WTC11 (cell line): Measurements from ENCODE around the gene LRRC9. TPM values are rescaled to one million over a fixed set of nuclear protein-coding genes. Genes with fewer than 3 reads are reported as not detected.
A peak's percentile ranks its signal among the peaks of the same experiment; 100 is the strongest.
"Not testable (repeated sequence)": the region's sequence is repeated elsewhere in the genome, so short reads cannot be mapped to it uniquely, and the experiment has no call there.

Experiments
- ATAC-seq: fragments of 200-7000 bp; cut with Tn5 transposase; 2 replicates; pipeline ENCODE4 v1.10.0; 2021; ENCODE audit warnings: mild to moderate bottlenecking, moderate library complexity
- CTCF ChIA-PET: fragments of 300-600 bp; sonication (Branson Sonifier 250); formaldehyde crosslinking; loops from one replicate; lab custom pipeline; 2021; ENCODE audit warnings: antibody characterized with exemption; lab: Charles Lee
- POLR2A ChIA-PET: fragments of 350-600 bp; sonication (Branson Sonifier 250); formaldehyde crosslinking; loops from one replicate; lab custom pipeline; 2021; ENCODE audit warnings: antibody characterized with exemption; lab: Charles Lee
- DNase-seq: peaks from one replicate; pipeline ENCODE4 v3.0.0; 2021; ENCODE audit warnings: low spot score
- H3K27ac Mint-ChIP-seq: 2 replicates; pipeline ENCODE4 v1.8.0; 2021; ENCODE audit warnings: mixed read lengths
- H3K27me3 Mint-ChIP-seq: 2 replicates; pipeline ENCODE4 v1.8.0; 2021; ENCODE audit warnings: low read depth, mild to moderate bottlenecking, moderate library complexity, mixed read lengths
- H3K36me3 Mint-ChIP-seq: 2 replicates; pipeline ENCODE4 v1.8.0; 2021; ENCODE audit warnings: mixed read lengths
- H3K4me1 Mint-ChIP-seq: 2 replicates; pipeline ENCODE4 v1.8.0; 2022; ENCODE audit warnings: mixed read lengths
- H3K4me3 Mint-ChIP-seq: 2 replicates; pipeline ENCODE4 v1.8.0; 2021; ENCODE audit warnings: mild to moderate bottlenecking, moderate library complexity, mixed read lengths
- H3K9me3 Mint-ChIP-seq: 2 replicates; pipeline ENCODE4 v1.8.0; 2021; ENCODE audit warnings: mixed read lengths
- ETV6 ChIP-seq: sonication (generic); formaldehyde crosslinking; IDR thresholded peaks from 2 replicates; pipeline ENCODE4 v1.8.1; 2022; ENCODE audit warnings: mild to moderate bottlenecking, missing genetic modification reagents
- FOXJ3 ChIP-seq: sonication (generic); formaldehyde crosslinking; IDR thresholded peaks from 2 replicates; pipeline ENCODE4 v1.9.0; 2021; ENCODE audit warnings: missing genetic modification reagents, mild to moderate bottlenecking, borderline replicate concordance
- GTF2I ChIP-seq: fragments of 250-450 bp; sonication (Bioruptor Pico); conservative IDR thresholded peaks from 2 replicates; pipeline ENCODE4 v1.4.0; 2021; ENCODE audit warnings: mild to moderate bottlenecking
- MXD4 ChIP-seq: fragments of 250-450 bp; sonication (Bioruptor Pico); IDR thresholded peaks from 2 replicates; pipeline ENCODE4 v1.8.0; 2021; ENCODE audit warnings: mild to moderate bottlenecking, moderate library complexity, borderline replicate concordance
- MYBL2 ChIP-seq: sonication (generic); formaldehyde crosslinking; IDR thresholded peaks from 2 replicates; pipeline ENCODE4 v1.8.1; 2023; ENCODE audit warnings: mild to moderate bottlenecking, moderate library complexity, missing genetic modification reagents
- NFATC4 ChIP-seq: fragments of 250-450 bp; sonication (Bioruptor Pico); IDR thresholded peaks from 2 replicates; pipeline ENCODE4 v1.9.0; 2021; ENCODE audit warnings: mild to moderate bottlenecking
- PRRX2 ChIP-seq: fragments of 250-450 bp; sonication (Bioruptor Pico); IDR thresholded peaks from 2 replicates; pipeline ENCODE4 v1.8.0; 2021; ENCODE audit warnings: mild to moderate bottlenecking
- RELA ChIP-seq: sonication (generic); formaldehyde crosslinking; IDR thresholded peaks from 2 replicates; pipeline ENCODE4 v1.8.1; 2022; ENCODE audit warnings: missing genetic modification reagents, mild to moderate bottlenecking, borderline replicate concordance
- ZNF121 ChIP-seq: sonication (generic); formaldehyde crosslinking; IDR thresholded peaks from 2 replicates; pipeline ENCODE4 v1.8.0; 2023; ENCODE audit warnings: missing genetic modification reagents
- ZNF317 ChIP-seq: sonication (generic); formaldehyde crosslinking; IDR thresholded peaks from 2 replicates; pipeline ENCODE4 v1.8.1; 2023; ENCODE audit warnings: low read depth, mild to moderate bottlenecking, moderate library complexity, missing genetic modification reagents, borderline replicate concordance
- total RNA-seq: library from RNA; stranded (reverse); gene quantifications from 3 replicates; pipeline ENCODE4 v1.2.3, GENCODE V29; 2021
- TF ChIP-seq, protein P1 (sequence below): sonication (generic); formaldehyde crosslinking; IDR thresholded peaks from 2 replicates; pipeline ENCODE4 v1.8.1; 2023; ENCODE audit warnings: mild to moderate bottlenecking, missing genetic modification reagents, borderline replicate concordance
- TF ChIP-seq, protein P2 (sequence below): fragments of 250-450 bp; sonication (Bioruptor Pico); IDR thresholded peaks from 2 replicates; pipeline ENCODE4 v1.9.0; 2021; ENCODE audit warnings: moderate library complexity, mild to moderate bottlenecking, inconsistent platforms, borderline replicate concordance
- TF ChIP-seq, protein P3 (sequence below): sonication (generic); formaldehyde crosslinking; IDR thresholded peaks from 2 replicates; pipeline ENCODE4 v1.8.0; 2023; ENCODE audit warnings: mild to moderate bottlenecking, missing genetic modification reagents

Gene LRRC9
- total RNA-seq, 1 experiment from 2014 or later, result 0.79 TPM

DNA sequence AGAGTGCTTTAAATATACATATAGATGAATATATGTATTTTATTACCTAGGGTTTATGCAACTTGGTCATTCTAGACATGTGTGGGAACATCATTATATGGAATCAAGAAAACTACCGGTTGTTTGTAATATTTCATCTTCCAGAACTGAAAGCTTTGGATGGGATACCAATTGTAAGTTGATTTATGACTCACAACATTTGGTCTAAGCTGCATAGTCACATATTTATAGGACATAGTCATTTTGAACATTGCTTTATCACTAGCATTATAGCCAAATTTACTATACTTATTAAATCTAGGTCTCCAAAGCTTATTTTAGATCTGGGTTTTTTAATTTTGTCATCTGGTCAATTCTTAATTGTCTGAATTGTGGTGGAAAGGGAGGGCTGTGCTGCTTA lies 88.1 kb downstream of the LRRC9 start (continued):
- TF ChIP-seq, protein P1, sequence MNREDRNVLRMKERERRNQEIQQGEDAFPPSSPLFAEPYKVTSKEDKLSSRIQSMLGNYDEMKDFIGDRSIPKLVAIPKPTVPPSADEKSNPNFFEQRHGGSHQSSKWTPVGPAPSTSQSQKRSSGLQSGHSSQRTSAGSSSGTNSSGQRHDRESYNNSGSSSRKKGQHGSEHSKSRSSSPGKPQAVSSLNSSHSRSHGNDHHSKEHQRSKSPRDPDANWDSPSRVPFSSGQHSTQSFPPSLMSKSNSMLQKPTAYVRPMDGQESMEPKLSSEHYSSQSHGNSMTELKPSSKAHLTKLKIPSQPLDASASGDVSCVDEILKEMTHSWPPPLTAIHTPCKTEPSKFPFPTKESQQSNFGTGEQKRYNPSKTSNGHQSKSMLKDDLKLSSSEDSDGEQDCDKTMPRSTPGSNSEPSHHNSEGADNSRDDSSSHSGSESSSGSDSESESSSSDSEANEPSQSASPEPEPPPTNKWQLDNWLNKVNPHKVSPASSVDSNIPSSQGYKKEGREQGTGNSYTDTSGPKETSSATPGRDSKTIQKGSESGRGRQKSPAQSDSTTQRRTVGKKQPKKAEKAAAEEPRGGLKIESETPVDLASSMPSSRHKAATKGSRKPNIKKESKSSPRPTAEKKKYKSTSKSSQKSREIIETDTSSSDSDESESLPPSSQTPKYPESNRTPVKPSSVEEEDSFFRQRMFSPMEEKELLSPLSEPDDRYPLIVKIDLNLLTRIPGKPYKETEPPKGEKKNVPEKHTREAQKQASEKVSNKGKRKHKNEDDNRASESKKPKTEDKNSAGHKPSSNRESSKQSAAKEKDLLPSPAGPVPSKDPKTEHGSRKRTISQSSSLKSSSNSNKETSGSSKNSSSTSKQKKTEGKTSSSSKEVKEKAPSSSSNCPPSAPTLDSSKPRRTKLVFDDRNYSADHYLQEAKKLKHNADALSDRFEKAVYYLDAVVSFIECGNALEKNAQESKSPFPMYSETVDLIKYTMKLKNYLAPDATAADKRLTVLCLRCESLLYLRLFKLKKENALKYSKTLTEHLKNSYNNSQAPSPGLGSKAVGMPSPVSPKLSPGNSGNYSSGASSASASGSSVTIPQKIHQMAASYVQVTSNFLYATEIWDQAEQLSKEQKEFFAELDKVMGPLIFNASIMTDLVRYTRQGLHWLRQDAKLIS (CRISPR knock-in tag), result no peak
- no peak for TF ChIP-seq MXD4 (CRISPR knock-in tag)
- no peak for TF ChIP-seq FOXJ3 (CRISPR knock-in tag)

DNA sequence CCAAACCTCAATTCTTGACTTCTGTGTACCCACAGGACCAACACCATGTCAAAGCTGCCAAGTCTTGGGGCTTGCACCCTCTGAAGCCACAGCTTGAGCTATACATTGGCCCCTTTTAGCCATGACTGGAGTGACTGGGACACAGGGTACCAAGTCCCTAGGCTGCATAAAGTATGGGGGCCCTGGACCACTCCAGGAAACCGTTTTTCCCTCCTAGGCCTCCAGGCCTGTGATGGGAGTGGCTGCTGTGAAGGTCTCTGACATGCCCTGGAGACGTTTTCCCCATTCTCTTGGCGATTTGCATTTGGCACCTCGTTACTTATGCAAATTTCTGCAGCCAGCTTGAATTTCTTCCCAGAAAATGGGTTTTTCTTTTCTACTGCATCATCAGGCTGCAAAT lies 90.3 kb downstream of the LRRC9 start:
- DNase-seq, H3K27me3 Mint-ChIP-seq, H3K27ac Mint-ChIP-seq, ATAC-seq, CTCF ChIA-PET, POLR2A ChIA-PET, H3K4me3 Mint-ChIP-seq, H3K4me1 Mint-ChIP-seq: not testable (repeated sequence)
- Mint-ChIP-seq H3K9me3 (peaks cover 51% of the 10 kb centered on the region), H3K36me3 (peaks cover 18% of the 10 kb centered on the region)

DNA sequence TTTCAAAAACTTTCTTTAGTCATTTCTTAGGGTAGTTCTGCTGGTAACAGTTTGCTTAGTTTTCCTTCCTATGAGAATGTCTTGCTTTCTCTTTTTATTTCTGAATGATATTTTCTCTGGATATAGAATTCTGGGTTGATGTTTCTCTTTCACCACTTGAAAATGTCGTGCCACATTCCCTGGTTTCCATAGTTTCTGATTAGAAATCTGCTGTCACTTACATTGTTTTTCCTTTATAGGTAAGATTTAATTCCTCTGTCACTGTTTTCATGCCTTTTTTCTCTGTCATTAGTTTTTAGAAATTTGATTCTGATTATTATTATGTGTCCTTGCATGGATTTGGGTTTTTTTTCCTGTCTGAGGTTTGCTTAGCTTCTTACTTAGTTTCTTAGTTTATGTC lies 94.5 kb downstream of the LRRC9 start:
- DNase-seq, result no peak
- POLR2A ChIA-PET, result no interaction called here

DNA sequence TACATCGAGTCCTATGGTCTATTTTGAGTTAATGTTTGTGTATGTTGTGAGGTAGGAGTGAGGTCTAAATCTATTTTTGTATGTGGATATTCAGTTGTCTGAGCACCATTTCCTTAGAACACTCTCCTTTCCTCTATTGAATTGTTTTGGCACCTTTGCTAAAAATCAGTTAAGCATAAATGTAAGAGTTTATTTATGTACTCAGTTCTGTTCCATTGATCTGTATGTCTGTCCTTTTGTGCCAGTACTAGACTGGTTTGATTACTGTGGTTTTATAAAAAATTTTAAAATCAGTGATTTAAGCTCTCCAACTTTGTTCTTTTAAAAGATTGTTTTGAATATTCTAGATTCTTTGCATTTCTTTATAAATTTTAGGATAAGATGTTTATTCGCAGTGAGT lies 101.7 kb downstream of the LRRC9 start:
- no peaks in the 10 kb centered on the region for H3K36me3 Mint-ChIP-seq
- POLR2A ChIA-PET, result no interaction called here
- TF ChIP-seq, protein P2, sequence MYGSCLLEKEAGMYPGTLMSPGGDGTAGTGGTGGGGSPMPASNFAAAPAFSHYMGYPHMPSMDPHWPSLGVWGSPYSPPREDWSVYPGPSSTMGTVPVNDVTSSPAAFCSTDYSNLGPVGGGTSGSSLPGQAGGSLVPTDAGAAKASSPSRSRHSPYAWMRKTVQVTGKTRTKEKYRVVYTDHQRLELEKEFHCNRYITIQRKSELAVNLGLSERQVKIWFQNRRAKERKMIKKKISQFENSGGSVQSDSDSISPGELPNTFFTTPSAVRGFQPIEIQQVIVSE (CRISPR knock-in tag), result no peak
- TF ChIP-seq, protein P1 (CRISPR knock-in tag), result no peak
- no peak for TF ChIP-seq MYBL2 (CRISPR knock-in tag)
- no peak for TF ChIP-seq ZNF121 (CRISPR knock-in tag)
- no peak for TF ChIP-seq NFATC4 (CRISPR knock-in tag)
- TF ChIP-seq, protein P3, sequence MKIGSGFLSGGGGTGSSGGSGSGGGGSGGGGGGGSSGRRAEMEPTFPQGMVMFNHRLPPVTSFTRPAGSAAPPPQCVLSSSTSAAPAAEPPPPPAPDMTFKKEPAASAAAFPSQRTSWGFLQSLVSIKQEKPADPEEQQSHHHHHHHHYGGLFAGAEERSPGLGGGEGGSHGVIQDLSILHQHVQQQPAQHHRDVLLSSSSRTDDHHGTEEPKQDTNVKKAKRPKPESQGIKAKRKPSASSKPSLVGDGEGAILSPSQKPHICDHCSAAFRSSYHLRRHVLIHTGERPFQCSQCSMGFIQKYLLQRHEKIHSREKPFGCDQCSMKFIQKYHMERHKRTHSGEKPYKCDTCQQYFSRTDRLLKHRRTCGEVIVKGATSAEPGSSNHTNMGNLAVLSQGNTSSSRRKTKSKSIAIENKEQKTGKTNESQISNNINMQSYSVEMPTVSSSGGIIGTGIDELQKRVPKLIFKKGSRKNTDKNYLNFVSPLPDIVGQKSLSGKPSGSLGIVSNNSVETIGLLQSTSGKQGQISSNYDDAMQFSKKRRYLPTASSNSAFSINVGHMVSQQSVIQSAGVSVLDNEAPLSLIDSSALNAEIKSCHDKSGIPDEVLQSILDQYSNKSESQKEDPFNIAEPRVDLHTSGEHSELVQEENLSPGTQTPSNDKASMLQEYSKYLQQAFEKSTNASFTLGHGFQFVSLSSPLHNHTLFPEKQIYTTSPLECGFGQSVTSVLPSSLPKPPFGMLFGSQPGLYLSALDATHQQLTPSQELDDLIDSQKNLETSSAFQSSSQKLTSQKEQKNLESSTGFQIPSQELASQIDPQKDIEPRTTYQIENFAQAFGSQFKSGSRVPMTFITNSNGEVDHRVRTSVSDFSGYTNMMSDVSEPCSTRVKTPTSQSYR (CRISPR knock-in tag), result no peak
- TF ChIP-seq PRRX2 (CRISPR knock-in tag), result no peak
- TF ChIP-seq ETV6, result no peak
- no peak for TF ChIP-seq RELA

More for the DNA sequence above, 94.5 kb downstream of the LRRC9 start:
- CTCF ChIA-PET, result no interaction called here
- Mint-ChIP-seq H3K27me3 (peaks cover 3% of the 10 kb centered on the region; the same call in 1 of the 2 replicates), H3K4me3 (no peak overlapping the region), H3K27ac (no peak overlapping the region), H3K9me3 (peaks cover 48% of the 10 kb centered on the region), H3K4me1 (no peaks in the 10 kb centered on the region), H3K36me3 (peaks cover 13% of the 10 kb centered on the region)
- no peak for ATAC-seq
- TF ChIP-seq, protein P1 (CRISPR knock-in tag), result no peak
- peak; percentile 95 for TF ChIP-seq ZNF317 (CRISPR knock-in tag)
- TF ChIP-seq GTF2I (CRISPR knock-in tag), result no peak

More for the DNA sequence above, 101.7 kb downstream of the LRRC9 start:
- H3K27ac Mint-ChIP-seq, result no peak overlapping the region
- CTCF ChIA-PET, result no interaction called here
- H3K27me3 Mint-ChIP-seq, result peaks cover 2% of the 10 kb centered on the region; the same call in 1 of the 2 replicates
- no peaks in the 10 kb centered on the region for H3K9me3 Mint-ChIP-seq
- DNase-seq (no peak), ATAC-seq (no peak)
- no peaks in the 10 kb centered on the region for H3K4me1 Mint-ChIP-seq
- H3K4me3 Mint-ChIP-seq, result no peak overlapping the region
